HepG2 (cell line): ENCODE results near the gene HYCC2. TPM values are rescaled to one million over a fixed set of nuclear protein-coding genes. Genes with fewer than 3 reads are reported as not detected.

Source experiments
- HNRNPLL ChIP-seq: fragments of 200-400 bp; formaldehyde crosslinking; IDR thresholded peaks from 2 replicates; pipeline ENCODE4 v1.6.1; 2017; ENCODE audit warnings: mild to moderate bottlenecking, low read depth, low read length; ENCODE audit not compliant: poor library complexity, severe bottlenecking
- JUND ChIP-seq: sonication (generic); formaldehyde crosslinking; IDR thresholded peaks from 2 replicates; pipeline ENCODE4 v1.8.0; 2022; ENCODE audit warnings: mild to moderate bottlenecking, missing genetic modification reagents
- MYNN ChIP-seq: sonication (generic); formaldehyde crosslinking; IDR thresholded peaks from 2 replicates; pipeline ENCODE4 v1.4.0; 2020; ENCODE audit warnings: mild to moderate bottlenecking, low read depth, missing genetic modification reagents
- NCOR1 ChIP-seq: fragments of 200-600 bp; sonication (generic); IDR thresholded peaks from 2 replicates; pipeline ENCODE4 v1.7.0; 2017; ENCODE audit warnings: antibody characterized with exemption, low read length, borderline replicate concordance
- NFYB ChIP-seq: sonication (generic); formaldehyde crosslinking; IDR thresholded peaks from 2 replicates; pipeline ENCODE4 v1.4.0; 2020; ENCODE audit warnings: missing genetic modification reagents
- PAF1 ChIP-seq: IDR thresholded peaks from 2 replicates; pipeline ENCODE4 v1.6.1; 2016; ENCODE audit warnings: missing genetic modification reagents, missing compliant biosample characterization
- PHF5A ChIP-seq: IDR thresholded peaks from one replicate; pipeline ENCODE4 v1.6.1; 2018; ENCODE audit warnings: low read depth, missing genetic modification reagents; ENCODE audit not compliant: unreplicated experiment
- SIX4 ChIP-seq: sonication (generic); formaldehyde crosslinking; IDR thresholded peaks from 2 replicates; pipeline ENCODE4 v1.4.0; 2020; ENCODE audit warnings: missing genetic modification reagents
- SYNCRIP ChIP-seq: fragments of 200-400 bp; formaldehyde crosslinking; IDR thresholded peaks from 2 replicates; pipeline ENCODE4 v1.6.1; 2018; ENCODE audit warnings: mild to moderate bottlenecking, low read depth, low read length; ENCODE audit not compliant: insufficient read depth
- ZBTB3 ChIP-seq: sonication (generic); formaldehyde crosslinking; IDR thresholded peaks from 2 replicates; pipeline ENCODE4 v1.4.0; 2020; ENCODE audit warnings: low read depth, mild to moderate bottlenecking, moderate library complexity, missing genetic modification reagents, borderline replicate concordance
- ZC3H13 ChIP-seq: sonication (generic); formaldehyde crosslinking; IDR thresholded peaks from 2 replicates; pipeline ENCODE4 v1.8.1; 2023; ENCODE audit warnings: mild to moderate bottlenecking, missing genetic modification reagents, moderate library complexity
- ZFP36L2 ChIP-seq: sonication (generic); formaldehyde crosslinking; IDR thresholded peaks from 2 replicates; pipeline ENCODE4 v1.4.0; 2020; ENCODE audit warnings: missing genetic modification reagents
- ZFP41 ChIP-seq: sonication (generic); formaldehyde crosslinking; IDR thresholded peaks from 2 replicates; pipeline ENCODE4 v1.4.0; 2020; ENCODE audit warnings: mild to moderate bottlenecking, missing genetic modification reagents, borderline replicate concordance
- ZNF263 ChIP-seq: sonication (generic); formaldehyde crosslinking; IDR thresholded peaks from 2 replicates; pipeline ENCODE4 v1.4.0; 2020; ENCODE audit warnings: missing genetic modification reagents
- ZNF292 ChIP-seq: sonication (generic); formaldehyde crosslinking; IDR thresholded peaks from 2 replicates; pipeline ENCODE4 v1.8.1; 2022; ENCODE audit warnings: mild to moderate bottlenecking, low read depth, missing genetic modification reagents, borderline replicate concordance
- ZNF563 ChIP-seq: sonication (generic); formaldehyde crosslinking; IDR thresholded peaks from 2 replicates; pipeline ENCODE4 v1.8.0; 2022; ENCODE audit warnings: mild to moderate bottlenecking, moderate library complexity, missing genetic modification reagents
- ZNF598 ChIP-seq: sonication (generic); formaldehyde crosslinking; IDR thresholded peaks from 2 replicates; pipeline ENCODE4 v1.5.1; 2020; ENCODE audit warnings: mild to moderate bottlenecking, missing genetic modification reagents, borderline replicate concordance
- ZNF780A ChIP-seq: sonication (generic); formaldehyde crosslinking; IDR thresholded peaks from 2 replicates; pipeline ENCODE4 v1.8.0; 2022; ENCODE audit warnings: mild to moderate bottlenecking, missing genetic modification reagents, moderate library complexity
- polyA plus RNA-seq, 8 experiments: library from polyadenylated mRNA; depleted of rRNA in 3 of 8; stranded (reverse) in 7 of 8; unstranded in 1 of 8; fragments of >200 nt; fragmentation: Illumina TruSeq in 4 of 8; extraction: Trizol in 4 of 8; gene quantifications; 2 replicates each; pipeline versions ENCODE4 v1.2.1 to v1.2.3, GENCODE V29; 2011 to 2016; ENCODE audit warnings: low read depth in 4 of 8, missing spikeins in 1 of 8, mixed read lengths in 1 of 8; ENCODE audit not compliant: insufficient read depth in 1 of 8
- total RNA-seq, 5 experiments: library from RNA; depleted of rRNA; stranded (reverse); fragments of >200 nt; fragmentation: Illumina TruSeq; extraction: Trizol; gene quantifications; 2 replicates each; pipeline ENCODE4 v1.2.3, GENCODE V29; 2016; ENCODE audit warnings: low read depth in 1 of 5
- TF ChIP-seq, protein P1 (sequence below): sonication (generic); formaldehyde crosslinking; IDR thresholded peaks from 2 replicates; pipeline ENCODE4 v1.8.1; 2023; ENCODE audit warnings: missing genetic modification reagents, inconsistent platforms, borderline replicate concordance
- TF ChIP-seq, protein P2 (sequence below): IDR thresholded peaks from 2 replicates; pipeline ENCODE4 v1.6.1; 2016; ENCODE audit warnings: missing biosample characterization, missing genetic modification reagents, low read depth
- TF ChIP-seq, protein P3 (sequence below): IDR thresholded peaks from 2 replicates; pipeline ENCODE4 v1.4.0; 2020; ENCODE audit warnings: mild to moderate bottlenecking, missing genetic modification reagents
- TF ChIP-seq, protein P4 (sequence below): sonication (generic); formaldehyde crosslinking; IDR thresholded peaks from 2 replicates; pipeline ENCODE4 v1.9.0; 2022; ENCODE audit warnings: missing genetic modification reagents, mild to moderate bottlenecking, borderline replicate concordance

Gene HYCC2
- total and polyA plus RNA-seq, 2 of the 13 experiments (the other 11 are each of a cell fraction or from before 2014, with no cell fraction given): 4.7 to 13.9 TPM

DNA sequence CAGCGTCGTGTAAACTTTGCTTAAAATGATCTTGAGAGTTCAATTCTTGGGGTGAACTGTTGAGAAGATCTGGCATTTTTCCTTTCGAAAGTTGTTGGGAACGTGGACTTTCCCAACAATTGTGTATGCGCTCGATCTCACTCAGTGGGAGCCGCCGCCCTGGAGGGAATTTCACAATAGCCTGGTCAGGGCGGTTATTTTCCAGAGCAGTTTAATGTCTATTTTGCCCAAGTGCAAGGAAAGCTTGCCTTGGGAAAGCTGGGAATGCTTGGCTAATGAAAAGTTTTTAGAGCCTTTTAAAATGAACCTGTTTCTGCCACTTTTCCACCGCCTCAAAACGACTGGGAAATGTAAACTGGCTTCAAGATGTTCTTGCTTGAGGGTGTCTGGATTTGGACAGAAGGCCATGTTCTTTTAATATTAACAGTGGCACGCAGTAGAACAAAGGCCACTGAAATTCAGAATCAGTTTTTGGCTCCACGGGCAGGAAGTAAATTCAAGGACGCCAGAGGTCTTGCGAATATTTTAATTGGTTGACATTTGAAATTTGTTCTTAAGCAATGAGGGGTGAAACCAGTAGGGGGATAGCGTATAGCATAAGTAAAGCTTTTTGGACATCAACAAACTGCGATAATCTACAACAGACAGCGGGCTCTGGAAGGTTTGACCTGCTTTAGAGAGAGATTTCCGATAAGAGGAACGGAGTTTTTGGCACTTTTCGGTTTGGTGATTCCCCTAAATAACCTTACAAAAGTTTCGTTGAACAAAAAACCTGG is 45.7 kb upstream of the HYCC2 start (continued):
- TF ChIP-seq ZNF563 (CRISPR knock-in tag): no peak
- TF ChIP-seq, protein P1, sequence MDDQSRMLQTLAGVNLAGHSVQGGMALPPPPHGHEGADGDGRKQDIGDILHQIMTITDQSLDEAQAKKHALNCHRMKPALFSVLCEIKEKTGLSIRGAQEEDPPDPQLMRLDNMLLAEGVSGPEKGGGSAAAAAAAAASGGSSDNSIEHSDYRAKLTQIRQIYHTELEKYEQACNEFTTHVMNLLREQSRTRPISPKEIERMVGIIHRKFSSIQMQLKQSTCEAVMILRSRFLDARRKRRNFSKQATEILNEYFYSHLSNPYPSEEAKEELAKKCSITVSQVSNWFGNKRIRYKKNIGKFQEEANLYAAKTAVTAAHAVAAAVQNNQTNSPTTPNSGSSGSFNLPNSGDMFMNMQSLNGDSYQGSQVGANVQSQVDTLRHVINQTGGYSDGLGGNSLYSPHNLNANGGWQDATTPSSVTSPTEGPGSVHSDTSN (CRISPR knock-in tag): no peak
- TF ChIP-seq SIX4 (CRISPR knock-in tag): no peak
- TF ChIP-seq, protein P2, sequence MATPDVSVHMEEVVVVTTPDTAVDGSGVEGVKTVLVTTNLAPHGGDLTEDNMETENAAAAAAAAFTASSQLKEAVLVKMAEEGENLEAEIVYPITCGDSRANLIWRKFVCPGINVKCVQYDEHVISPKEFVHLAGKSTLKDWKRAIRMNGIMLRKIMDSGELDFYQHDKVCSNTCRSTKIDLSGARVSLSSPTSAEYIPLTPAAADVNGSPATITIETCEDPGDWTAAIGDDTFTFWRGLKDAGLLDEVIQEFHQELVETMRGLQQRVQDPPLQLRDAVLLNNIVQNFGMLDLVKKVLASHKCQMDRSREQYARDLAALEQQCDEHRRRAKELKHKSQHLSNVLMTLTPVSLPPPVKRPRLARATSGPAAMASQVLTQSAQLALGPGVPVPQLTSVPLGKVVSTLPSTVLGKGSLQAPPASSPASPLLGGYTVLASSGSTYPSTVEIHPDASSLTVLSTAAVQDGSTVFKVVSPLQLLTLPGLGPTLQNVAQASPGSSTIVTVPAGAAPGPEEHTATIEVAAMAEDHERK (CRISPR knock-in tag): no peak
- no peak for TF ChIP-seq ZNF598
- no peak for TF ChIP-seq ZNF780A (CRISPR knock-in tag)
- no peak for TF ChIP-seq ZC3H13 (CRISPR knock-in tag)
- no peak for TF ChIP-seq ZNF263
- TF ChIP-seq MYNN (CRISPR knock-in tag): no peak; the same call in 1 of the 2 replicates
- TF ChIP-seq, protein P3, sequence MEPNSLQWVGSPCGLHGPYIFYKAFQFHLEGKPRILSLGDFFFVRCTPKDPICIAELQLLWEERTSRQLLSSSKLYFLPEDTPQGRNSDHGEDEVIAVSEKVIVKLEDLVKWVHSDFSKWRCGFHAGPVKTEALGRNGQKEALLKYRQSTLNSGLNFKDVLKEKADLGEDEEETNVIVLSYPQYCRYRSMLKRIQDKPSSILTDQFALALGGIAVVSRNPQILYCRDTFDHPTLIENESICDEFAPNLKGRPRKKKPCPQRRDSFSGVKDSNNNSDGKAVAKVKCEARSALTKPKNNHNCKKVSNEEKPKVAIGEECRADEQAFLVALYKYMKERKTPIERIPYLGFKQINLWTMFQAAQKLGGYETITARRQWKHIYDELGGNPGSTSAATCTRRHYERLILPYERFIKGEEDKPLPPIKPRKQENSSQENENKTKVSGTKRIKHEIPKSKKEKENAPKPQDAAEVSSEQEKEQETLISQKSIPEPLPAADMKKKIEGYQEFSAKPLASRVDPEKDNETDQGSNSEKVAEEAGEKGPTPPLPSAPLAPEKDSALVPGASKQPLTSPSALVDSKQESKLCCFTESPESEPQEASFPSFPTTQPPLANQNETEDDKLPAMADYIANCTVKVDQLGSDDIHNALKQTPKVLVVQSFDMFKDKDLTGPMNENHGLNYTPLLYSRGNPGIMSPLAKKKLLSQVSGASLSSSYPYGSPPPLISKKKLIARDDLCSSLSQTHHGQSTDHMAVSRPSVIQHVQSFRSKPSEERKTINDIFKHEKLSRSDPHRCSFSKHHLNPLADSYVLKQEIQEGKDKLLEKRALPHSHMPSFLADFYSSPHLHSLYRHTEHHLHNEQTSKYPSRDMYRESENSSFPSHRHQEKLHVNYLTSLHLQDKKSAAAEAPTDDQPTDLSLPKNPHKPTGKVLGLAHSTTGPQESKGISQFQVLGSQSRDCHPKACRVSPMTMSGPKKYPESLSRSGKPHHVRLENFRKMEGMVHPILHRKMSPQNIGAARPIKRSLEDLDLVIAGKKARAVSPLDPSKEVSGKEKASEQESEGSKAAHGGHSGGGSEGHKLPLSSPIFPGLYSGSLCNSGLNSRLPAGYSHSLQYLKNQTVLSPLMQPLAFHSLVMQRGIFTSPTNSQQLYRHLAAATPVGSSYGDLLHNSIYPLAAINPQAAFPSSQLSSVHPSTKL: no peak
- TF ChIP-seq PHF5A (CRISPR knock-in tag): peak; percentile 58
- TF ChIP-seq JUND: no peak
- TF ChIP-seq ZFP36L2 (CRISPR knock-in tag): no peak
- TF ChIP-seq ZBTB3: no peak
- TF ChIP-seq HNRNPLL: no peak
- no peak for TF ChIP-seq SYNCRIP
- no peak for TF ChIP-seq ZNF292 (CRISPR knock-in tag)
- TF ChIP-seq ZFP41 (CRISPR knock-in tag): no peak
- TF ChIP-seq, protein P4, sequence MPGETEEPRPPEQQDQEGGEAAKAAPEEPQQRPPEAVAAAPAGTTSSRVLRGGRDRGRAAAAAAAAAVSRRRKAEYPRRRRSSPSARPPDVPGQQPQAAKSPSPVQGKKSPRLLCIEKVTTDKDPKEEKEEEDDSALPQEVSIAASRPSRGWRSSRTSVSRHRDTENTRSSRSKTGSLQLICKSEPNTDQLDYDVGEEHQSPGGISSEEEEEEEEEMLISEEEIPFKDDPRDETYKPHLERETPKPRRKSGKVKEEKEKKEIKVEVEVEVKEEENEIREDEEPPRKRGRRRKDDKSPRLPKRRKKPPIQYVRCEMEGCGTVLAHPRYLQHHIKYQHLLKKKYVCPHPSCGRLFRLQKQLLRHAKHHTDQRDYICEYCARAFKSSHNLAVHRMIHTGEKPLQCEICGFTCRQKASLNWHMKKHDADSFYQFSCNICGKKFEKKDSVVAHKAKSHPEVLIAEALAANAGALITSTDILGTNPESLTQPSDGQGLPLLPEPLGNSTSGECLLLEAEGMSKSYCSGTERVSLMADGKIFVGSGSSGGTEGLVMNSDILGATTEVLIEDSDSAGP (CRISPR knock-in tag): no peak
- no peak for TF ChIP-seq PAF1 (CRISPR knock-in tag)
- no peak for TF ChIP-seq NFYB
- TF ChIP-seq NCOR1: peak; percentile 47; the same call in 1 of the 2 replicates
